ENCODE measurements around the gene MAP3K13. TPM values are rescaled to one million over a fixed set of nuclear protein-coding genes. Genes with fewer than 3 reads are reported as not detected.
A peak's percentile ranks its signal among the peaks of the same experiment; 100 is the strongest.

MAP3K13 gene
- total RNA-seq, 3 donors from 2014 or later (not counting 1 experiment from before 2014, with no cell fraction given): 3.3 to 11.8 (median 9.8) TPM

DNA sequence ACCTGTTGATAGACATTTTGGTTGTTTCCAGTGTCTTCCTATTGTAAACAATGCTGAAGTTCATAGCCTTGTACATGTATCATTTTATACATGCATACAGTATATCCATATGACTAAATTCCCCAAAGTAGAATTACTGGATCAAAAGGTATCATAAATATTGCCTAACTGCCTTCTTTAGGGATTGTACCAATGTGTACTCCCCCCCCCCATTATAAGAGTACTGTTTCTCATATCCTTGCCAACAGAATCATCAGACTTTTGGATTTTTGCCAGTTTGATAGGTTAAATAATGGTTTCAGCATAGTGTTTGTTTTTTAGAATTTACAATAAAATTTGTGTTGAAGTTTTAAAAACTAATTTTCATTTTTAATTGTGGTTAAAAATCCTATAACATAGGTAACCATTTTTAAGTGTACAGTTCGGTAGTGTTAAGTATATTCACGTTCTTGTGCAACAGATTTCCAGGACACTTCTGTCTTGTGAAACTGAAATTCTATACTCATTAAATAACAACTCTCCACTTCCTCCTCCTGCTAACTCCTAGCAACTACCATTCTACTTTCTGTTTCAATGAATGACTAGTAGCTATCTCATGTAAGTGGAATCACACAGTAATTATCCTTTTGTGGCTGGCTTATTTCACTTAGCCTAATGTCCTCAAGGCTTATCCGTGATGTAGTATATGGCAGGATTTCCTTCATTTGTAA, 30.8 kb upstream of the MAP3K13 start:
- no peaks in the 10 kb centered on the region for H3K4me1 ChIP-seq (ENCODE audit: control insufficient read depth, insufficient read depth, low read length)
- H3K9me3 Mint-ChIP-seq: no peaks in the 10 kb centered on the region
- no peaks in the 10 kb centered on the region for H3K27me3 ChIP-seq (ENCODE audit: control insufficient read depth, insufficient read depth, low read length)
- no peaks in the 10 kb centered on the region for H3K36me3 ChIP-seq (ENCODE audit: control insufficient read depth, insufficient read depth, low read length)
- H3K27me3 Mint-ChIP-seq (ENCODE audit: low read depth in 2 of 2): no peaks in the 10 kb centered on the region
- H3K36me3 Mint-ChIP-seq: no peaks in the 10 kb centered on the region
- TF ChIP-seq, protein P1, sequence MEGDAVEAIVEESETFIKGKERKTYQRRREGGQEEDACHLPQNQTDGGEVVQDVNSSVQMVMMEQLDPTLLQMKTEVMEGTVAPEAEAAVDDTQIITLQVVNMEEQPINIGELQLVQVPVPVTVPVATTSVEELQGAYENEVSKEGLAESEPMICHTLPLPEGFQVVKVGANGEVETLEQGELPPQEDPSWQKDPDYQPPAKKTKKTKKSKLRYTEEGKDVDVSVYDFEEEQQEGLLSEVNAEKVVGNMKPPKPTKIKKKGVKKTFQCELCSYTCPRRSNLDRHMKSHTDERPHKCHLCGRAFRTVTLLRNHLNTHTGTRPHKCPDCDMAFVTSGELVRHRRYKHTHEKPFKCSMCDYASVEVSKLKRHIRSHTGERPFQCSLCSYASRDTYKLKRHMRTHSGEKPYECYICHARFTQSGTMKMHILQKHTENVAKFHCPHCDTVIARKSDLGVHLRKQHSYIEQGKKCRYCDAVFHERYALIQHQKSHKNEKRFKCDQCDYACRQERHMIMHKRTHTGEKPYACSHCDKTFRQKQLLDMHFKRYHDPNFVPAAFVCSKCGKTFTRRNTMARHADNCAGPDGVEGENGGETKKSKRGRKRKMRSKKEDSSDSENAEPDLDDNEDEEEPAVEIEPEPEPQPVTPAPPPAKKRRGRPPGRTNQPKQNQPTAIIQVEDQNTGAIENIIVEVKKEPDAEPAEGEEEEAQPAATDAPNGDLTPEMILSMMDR (IDR thresholded peaks at IDR 0.05): no peak
- H3K4me3 Mint-ChIP-seq: no peak overlapping the region
- DNase-seq: no peak
- H3K27ac Mint-ChIP-seq: no peak overlapping the region
- intact Hi-C loops (cut with micrococcal nuclease): no loop called here
- peak; percentile 52 to 72 (median 57) for ATAC-seq
- H3K4me3 ChIP-seq (ENCODE audit: low read length): no peak overlapping the region
- WGBS (ENCODE audit: insufficient coverage): no CpG with 5 or more reads among the region's 3 CpGs
- H3K4me1 Mint-ChIP-seq: peaks cover 0 to 9% of the 10 kb centered on the region in 2 donors
- H3K27ac ChIP-seq (ENCODE audit: low read length): no peak overlapping the region
- no peaks in the 10 kb centered on the region for H3K9me3 ChIP-seq (ENCODE audit: control insufficient read depth, insufficient read depth, low read length)

DNA sequence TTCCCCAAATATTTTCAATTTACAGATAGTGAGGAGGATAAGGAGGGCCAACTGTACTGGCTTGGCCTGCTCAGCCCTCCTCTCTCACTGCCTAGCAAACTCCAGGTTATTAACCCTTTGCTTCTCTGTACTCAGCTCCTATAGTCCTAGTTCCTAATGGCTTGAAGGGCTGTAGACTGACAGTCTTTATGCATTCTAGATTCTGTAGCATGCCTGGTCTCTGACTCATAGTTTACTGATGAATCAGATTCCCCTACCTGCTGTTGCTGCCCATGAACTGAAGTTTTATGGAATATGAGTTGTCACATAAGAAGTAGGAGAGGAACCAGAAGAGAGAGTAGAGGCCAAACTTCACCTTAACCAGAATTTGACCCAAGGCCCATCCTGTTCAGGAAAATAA, 27.1 kb upstream of the MAP3K13 start:
- no peak overlapping the region for H3K27ac Mint-ChIP-seq
- no peaks in the 10 kb centered on the region for H3K9me3 ChIP-seq (ENCODE audit: control insufficient read depth, insufficient read depth, low read length)
- no peaks in the 10 kb centered on the region for H3K9me3 Mint-ChIP-seq
- intact Hi-C loops (cut with micrococcal nuclease): no loop called here
- no peak overlapping the region for H3K27ac ChIP-seq (ENCODE audit: low read length)
- no peaks in the 10 kb centered on the region for H3K27me3 ChIP-seq (ENCODE audit: control insufficient read depth, insufficient read depth, low read length)
- no peak for DNase-seq
- H3K27me3 Mint-ChIP-seq (ENCODE audit: low read depth in 2 of 2): no peaks in the 10 kb centered on the region
- H3K4me1 ChIP-seq (ENCODE audit: control insufficient read depth, insufficient read depth, low read length): no peaks in the 10 kb centered on the region
- H3K36me3 Mint-ChIP-seq: no peaks in the 10 kb centered on the region
- no peak overlapping the region for H3K4me3 Mint-ChIP-seq
- H3K4me1 Mint-ChIP-seq: peaks cover 0 to 9% of the 10 kb centered on the region in 2 donors
- TF ChIP-seq, protein P1 (IDR thresholded peaks at IDR 0.05): no peak
- H3K36me3 ChIP-seq (ENCODE audit: control insufficient read depth, insufficient read depth, low read length): no peaks in the 10 kb centered on the region
- no peak overlapping the region for H3K4me3 ChIP-seq (ENCODE audit: low read length)
- ATAC-seq: no peak

DNA sequence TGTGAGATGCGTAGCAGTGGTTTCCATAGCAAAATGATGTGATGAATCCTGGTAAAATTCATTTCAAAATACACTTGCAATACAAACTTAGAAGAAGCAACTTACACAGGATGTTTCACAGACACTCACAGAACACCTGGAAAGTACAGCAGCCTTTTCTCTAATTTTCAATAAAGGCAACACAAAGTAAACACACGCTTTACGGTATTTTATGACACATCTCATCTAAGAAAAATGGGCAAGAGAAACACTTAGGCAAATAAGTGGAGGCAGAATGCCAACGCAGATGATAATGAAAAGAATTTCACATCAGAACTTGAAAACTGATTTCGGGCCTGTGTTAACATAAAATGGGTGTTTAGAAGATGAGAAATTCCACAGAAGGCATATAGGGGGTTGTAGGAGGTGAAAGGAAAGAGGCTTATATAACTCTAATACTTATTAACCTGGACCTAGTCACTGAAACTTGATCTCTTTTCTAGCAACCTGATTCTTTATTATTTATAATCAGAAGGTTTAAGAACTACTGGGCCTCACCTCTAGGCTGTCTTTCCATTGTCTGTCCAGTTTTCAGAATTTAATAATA, 25.6 kb upstream of the MAP3K13 start:
- no peaks in the 10 kb centered on the region for H3K27me3 Mint-ChIP-seq (ENCODE audit: low read depth in 2 of 2)
- intact Hi-C loops (cut with micrococcal nuclease): no loop called here

More for the DNA sequence above, 25.6 kb upstream of the MAP3K13 start:
- no peak overlapping the region for H3K27ac Mint-ChIP-seq
- TF ChIP-seq, protein P1 (IDR thresholded peaks at IDR 0.05): no peak
- DNase-seq: no peak
- H3K36me3 ChIP-seq (ENCODE audit: control insufficient read depth, insufficient read depth, low read length): no peaks in the 10 kb centered on the region
- H3K9me3 Mint-ChIP-seq: no peaks in the 10 kb centered on the region
- H3K9me3 ChIP-seq (ENCODE audit: control insufficient read depth, insufficient read depth, low read length): no peaks in the 10 kb centered on the region
- no peak overlapping the region for H3K4me3 ChIP-seq (ENCODE audit: low read length)
- no peak overlapping the region for H3K4me3 Mint-ChIP-seq
- peaks cover 4 to 8% of the 10 kb centered on the region in 2 donors for H3K4me1 Mint-ChIP-seq
- WGBS (ENCODE audit: insufficient coverage): 98% methylated on average over 5 of the region's 5 CpGs
- no peak overlapping the region for H3K27ac ChIP-seq (ENCODE audit: low read length)
- H3K36me3 Mint-ChIP-seq: no peaks in the 10 kb centered on the region
- no peaks in the 10 kb centered on the region for H3K27me3 ChIP-seq (ENCODE audit: control insufficient read depth, insufficient read depth, low read length)
- no peak for ATAC-seq
- H3K4me1 ChIP-seq (ENCODE audit: control insufficient read depth, insufficient read depth, low read length): no peaks in the 10 kb centered on the region
